GM18505 (cell line): ENCODE data around the gene SLC25A43.
A peak's percentile ranks its signal among the peaks of the same experiment; 100 is the strongest.

ENCODE experiments used
- ATAC-seq: cut with Tn5 transposase; IDR thresholded peaks from one replicate; pipeline ENCODE4 v1.9.1; 2021; ENCODE audit not compliant: unreplicated experiment
- POLR2A ChIP-seq: IDR thresholded peaks from 4 replicates; pipeline ENCODE4 v1.6.1; 2011; ENCODE audit warnings: borderline replicate concordance; ENCODE audit not compliant: insufficient read depth, insufficient read length; ENCODE audit errors: extremely low read depth

Gene SLC25A43

GRCh38 chrX:119389871-119390501 lies 9.2 kb upstream of the SLC25A43 start:
- ATAC-seq, result no peak
- TF ChIP-seq POLR2A, result no peak

GRCh38 chrX:119391279-119391678 lies 7.9 kb upstream of the SLC25A43 start:
- ATAC-seq, result no peak
- TF ChIP-seq POLR2A, result no peak

- TF ChIP-seq POLR2A, result no peak
- ATAC-seq, result no peak
Observed at GRCh38 chrX:119393144-119393543, 6.0 kb upstream of the SLC25A43 start.

GRCh38 chrX:119398587-119398973 lies 556 bp upstream of the SLC25A43 start:
- no peak for TF ChIP-seq POLR2A
- no peak for ATAC-seq

GRCh38 chrX:119399772-119400101 lies 601 bp downstream of the SLC25A43 start:
- TF ChIP-seq POLR2A, result no peak
- ATAC-seq, result peak; percentile 24

- ATAC-seq, result no peak
- TF ChIP-seq POLR2A, result no peak
Observed at GRCh38 chrX:119401569-119401968, 2.4 kb downstream of the SLC25A43 start.

- TF ChIP-seq POLR2A, result no peak
- ATAC-seq, result no peak
Observed at GRCh38 chrX:119402588-119402987, 3.5 kb downstream of the SLC25A43 start.

- TF ChIP-seq POLR2A, result no peak
- no peak for ATAC-seq
Observed at GRCh38 chrX:119406776-119407175, 7.6 kb downstream of the SLC25A43 start.

GRCh38 chrX:119407681-119408080 lies 8.5 kb downstream of the SLC25A43 start:
- TF ChIP-seq POLR2A, result no peak
- ATAC-seq, result no peak

GRCh38 chrX:119410027-119410819 lies 11.1 kb downstream of the SLC25A43 start:
- no peak for ATAC-seq
- TF ChIP-seq POLR2A, result no peak

GRCh38 chrX:119410854-119411253 lies 11.7 kb downstream of the SLC25A43 start:
- no peak for TF ChIP-seq POLR2A
- ATAC-seq, result no peak

GRCh38 chrX:119411959-119412358 lies 12.8 kb downstream of the SLC25A43 start:
- no peak for ATAC-seq
- TF ChIP-seq POLR2A, result no peak

- no peak for ATAC-seq
- no peak for TF ChIP-seq POLR2A
Observed at GRCh38 chrX:119417376-119417775, 18.2 kb downstream of the SLC25A43 start.

GRCh38 chrX:119417842-119418241 lies 18.7 kb downstream of the SLC25A43 start:
- ATAC-seq, result no peak
- no peak for TF ChIP-seq POLR2A
